GM18520 (cell line): ENCODE measurements around the gene LRRC51.
"Not testable (repeated sequence)": the region's sequence is repeated elsewhere in the genome, so short reads cannot be mapped to it uniquely, and the experiment has no call there.

ENCODE experiments used
- ATAC-seq: cut with Tn5 transposase; IDR thresholded peaks from one replicate; pipeline ENCODE4 v1.9.1; 2021; ENCODE audit not compliant: unreplicated experiment

Gene LRRC51

GRCh38 chr11:72138821-72139390 lies 58.3 kb downstream of the LRRC51 start:
- ATAC-seq = no peak

- no peak for ATAC-seq
Measured at GRCh38 chr11:72139500-72139899, 58.9 kb downstream of the LRRC51 start.

GRCh38 chr11:72140661-72141060 lies 60.0 kb downstream of the LRRC51 start:
- ATAC-seq = no peak

GRCh38 chr11:72141066-72141465 lies 60.4 kb downstream of the LRRC51 start:
- ATAC-seq = no peak

GRCh38 chr11:72142086-72142485 lies 61.4 kb downstream of the LRRC51 start:
- ATAC-seq = not testable (repeated sequence)

- ATAC-seq = not testable (repeated sequence)
Measured at GRCh38 chr11:72142543-72142942, 61.9 kb downstream of the LRRC51 start.

- no peak for ATAC-seq
Measured at GRCh38 chr11:72144807-72145565, 64.3 kb downstream of the LRRC51 start.
